ENCODE data around the gene ENC1.

ENC1 gene

DNA sequence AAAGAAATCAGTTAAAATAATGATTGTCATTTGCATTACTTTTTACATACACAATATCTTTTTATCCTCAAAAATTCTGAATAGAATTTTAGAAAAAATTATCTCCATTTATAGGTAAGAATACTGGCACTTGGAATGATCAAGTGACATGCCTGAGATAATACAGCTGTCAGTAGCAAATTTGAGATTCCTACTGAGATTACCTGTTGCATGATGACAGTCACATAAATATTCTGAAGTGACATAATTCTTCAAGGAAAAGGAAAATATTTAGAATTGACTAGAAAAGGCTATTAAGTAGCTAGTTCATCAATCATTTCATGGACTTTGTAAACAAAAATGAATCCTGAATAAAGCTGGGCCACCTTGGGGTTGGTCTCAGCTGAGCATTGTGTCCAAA, 15.2 kb upstream of the ENC1 start:
- no peak for FAIRE-seq

DNA sequence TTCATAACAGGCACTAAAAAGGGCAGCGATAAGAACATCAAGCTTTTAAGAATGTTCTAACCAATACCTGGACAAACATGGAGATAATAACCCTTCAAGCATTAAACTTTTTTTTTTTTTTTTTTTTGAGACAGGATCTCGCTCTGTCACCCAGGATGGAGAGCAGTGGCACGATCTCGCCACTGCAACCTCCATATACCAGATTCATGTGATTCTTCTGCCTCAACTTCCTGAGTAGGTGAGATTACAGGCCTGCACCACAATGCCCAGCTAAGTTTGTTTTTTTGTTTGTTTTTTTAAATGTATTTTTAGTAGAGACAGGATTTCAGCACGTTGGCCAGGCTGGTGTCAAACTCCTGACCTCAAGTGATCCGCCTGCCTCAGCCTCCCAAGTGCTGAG, 14.7 kb upstream of the ENC1 start:
- no peak for FAIRE-seq

DNA sequence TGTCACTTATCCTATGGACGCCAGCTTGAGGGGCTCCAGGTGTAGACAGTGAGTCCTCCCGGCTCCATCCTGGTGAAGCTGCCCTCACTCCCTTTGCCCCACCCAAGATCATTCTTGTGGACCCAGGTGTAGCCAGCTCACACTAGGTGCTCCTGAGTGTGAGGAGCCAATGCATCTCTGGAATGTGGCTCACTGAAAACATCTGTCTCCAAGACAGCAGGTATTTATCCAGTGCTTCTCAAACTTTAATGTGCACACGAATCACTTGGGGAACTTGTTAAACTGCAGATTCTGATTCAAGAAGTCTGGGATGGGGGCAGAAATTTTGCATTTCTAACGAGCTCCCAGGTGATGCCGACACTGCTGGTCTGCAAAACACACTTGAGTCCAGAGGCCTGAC, 13.5 kb upstream of the ENC1 start:
- no peak for FAIRE-seq

DNA sequence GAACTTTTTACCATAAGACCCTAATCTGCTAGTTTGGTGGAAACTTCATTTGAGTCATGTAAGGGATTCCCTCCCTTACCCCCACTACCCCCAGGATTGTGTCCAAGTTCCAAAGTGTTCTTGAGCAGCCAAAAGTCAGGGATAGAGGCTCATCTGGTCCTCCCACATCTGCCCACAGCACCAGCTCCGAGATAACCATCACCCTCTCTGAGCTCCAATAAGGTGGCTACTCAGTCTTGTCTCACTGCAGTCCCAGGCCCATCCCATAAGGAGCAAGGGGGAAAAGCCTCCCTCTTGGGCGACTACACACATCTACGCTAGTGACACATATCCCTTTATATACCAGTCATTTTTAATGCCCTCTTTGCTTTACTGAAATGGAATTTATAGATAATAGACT, 12.0 kb upstream of the ENC1 start:
- no peak for FAIRE-seq

DNA sequence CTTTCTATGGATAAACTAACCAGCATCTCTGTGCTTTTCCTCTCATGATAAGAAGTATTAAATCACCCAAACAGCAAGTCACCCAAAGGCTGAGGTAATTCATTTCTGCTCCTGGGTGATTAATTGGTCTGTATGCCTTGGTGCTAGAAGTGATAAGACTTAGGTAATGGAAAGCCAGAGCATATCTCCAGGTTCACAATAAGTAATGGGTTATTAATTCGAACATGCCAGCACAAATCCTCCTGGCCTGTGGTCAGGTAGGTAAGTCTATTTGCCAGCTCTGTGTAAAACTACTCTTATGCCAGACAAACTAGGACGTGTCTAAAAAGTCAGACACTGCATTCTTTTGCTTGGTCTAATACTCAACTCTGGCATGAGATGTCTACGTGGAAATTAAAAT, 11.2 kb upstream of the ENC1 start:
- peak; percentile 55 for FAIRE-seq

DNA sequence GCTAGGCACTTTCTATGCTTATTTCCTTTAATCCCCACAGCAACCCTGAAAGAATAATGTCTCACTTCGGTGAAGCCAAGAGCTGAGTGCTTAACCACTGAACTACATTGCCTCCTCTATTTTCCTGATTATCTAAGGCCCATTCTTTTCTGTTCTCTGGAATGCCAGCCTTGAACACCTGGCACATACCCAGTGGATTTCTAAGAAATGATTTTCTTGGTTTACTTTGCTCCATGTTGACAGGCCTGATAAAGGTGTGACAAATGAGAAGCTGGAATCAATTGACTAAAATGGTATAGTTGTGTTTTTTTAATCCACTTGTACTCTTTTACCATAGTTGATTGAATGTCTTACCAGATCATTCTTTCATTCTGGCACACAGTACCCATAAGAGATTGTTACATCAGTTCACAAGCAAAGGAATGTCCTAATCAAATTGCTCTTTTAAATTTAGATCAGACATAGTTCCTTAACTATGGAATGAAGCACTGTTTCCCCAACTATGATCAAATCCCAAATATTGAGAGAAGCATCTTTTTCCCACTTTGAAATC, 9.0 kb upstream of the ENC1 start:
- no peak for FAIRE-seq

DNA sequence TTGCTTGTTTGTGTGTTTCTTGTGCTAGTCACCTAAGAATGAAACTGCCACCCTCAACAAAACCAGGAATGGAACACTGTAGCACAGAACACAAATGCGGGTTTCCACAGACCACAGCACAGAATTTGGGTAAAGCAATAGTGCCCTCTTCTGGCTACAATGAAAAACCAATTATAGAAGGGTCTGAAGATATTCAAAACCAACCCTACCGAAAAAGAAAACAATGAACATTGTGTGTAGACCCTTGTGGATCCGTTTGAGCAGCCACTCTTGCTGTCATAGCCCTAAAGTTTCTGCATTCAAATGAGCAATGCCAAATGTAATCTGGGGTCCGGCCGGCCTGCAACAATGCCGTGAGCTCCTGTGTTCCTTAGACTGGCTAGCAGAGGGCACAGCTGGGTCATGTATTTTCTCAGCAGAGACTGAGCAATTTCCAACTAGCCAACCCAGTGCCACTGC, 8.3 kb upstream of the ENC1 start:
- FAIRE-seq: peak; percentile 95

DNA sequence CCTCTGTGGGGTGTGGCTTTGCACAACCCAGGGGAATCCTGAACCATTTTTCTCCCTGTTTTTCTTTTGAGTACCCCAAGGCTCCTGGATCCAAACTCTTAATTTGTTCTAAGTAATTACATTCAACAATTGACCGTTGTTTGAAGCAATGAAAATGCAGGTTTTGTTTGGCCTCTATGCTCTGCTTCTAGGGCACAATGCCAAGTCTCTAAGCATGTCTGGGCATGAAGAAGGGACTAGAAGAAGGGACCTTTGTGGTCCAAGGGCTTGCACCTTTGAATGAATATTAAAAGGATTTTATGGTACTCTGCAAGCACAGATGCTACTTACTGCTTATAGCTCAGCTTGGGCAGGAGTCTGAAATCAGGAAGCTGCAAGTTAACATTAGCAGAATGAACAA, 6.6 kb upstream of the ENC1 start:
- FAIRE-seq: no peak

DNA sequence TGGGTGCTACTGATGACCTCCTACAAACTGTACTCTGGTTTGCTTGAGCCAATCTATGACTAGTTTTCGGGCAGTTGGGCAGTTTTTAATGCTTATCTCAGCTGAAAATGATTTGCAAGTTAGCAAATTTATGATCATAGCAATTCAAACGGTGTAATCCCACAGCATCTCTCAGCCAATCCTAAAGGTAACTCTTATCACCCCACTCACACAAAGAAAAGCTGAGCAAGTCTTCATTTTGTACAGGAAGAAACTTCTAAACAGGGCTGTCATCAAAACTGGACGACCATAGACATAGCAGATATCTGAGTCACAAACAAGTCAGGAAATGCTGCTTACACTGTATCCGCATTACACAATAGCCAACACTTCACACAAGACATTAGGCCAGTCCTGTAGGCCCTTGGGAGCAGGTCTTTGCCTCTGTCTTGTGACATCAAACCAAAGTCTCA, 2.6 kb upstream of the ENC1 start:
- FAIRE-seq: no peak

DNA sequence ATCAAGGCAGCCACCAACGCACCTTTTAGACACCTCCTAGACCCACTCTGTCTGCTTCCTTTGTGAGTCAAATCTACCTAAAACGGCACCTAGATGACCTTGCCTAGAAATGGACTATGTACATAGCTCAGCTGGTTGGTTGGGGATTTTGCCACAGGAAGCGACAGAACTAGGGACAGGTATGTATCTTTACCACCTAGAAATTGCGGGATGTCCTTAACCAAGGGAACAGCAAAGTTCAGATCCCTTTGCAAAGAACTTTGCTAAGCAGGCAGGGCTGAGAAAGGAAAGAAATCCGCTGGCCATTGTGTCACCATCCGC, 2.0 kb upstream of the ENC1 start:
- no peak for FAIRE-seq

DNA sequence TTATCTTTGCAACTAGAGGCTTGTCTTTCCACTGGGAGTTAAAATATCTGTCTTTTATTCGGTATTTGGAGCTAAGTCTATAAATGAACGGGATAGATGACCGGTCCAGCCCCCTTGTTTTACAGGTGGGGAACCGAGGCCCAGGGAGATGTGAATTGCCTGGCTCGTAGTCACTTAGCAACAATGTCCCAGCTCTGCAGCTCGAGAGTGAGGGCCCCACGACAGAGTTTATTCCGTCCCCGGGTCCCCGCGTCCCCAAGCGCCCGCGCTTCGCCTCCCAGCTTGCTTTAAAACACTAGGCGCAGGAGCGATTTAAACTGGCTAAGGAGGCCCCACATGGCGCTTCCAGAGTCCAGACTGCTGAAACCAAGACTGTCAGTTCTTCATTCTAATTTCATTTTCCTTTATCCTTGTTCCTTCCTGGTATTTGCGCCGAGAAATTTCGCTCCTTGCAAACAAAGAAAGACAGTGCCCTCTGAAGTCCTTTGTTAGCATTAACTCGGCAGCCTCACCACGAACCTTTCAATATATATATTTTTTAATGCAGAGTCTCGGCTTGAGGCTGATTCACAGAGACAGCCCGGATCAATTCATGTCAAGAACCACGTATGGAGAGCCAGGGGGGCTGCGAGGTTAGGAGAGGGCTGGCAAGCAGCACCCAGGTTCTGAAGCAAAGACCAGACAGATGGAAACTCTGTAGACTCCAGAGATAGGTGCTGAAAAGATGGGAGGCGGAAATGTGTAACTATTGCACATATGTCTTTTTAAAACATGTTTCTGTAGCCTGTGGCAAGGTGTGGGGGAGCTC, 1.4 kb upstream of the ENC1 start:
- FAIRE-seq: no peak

DNA sequence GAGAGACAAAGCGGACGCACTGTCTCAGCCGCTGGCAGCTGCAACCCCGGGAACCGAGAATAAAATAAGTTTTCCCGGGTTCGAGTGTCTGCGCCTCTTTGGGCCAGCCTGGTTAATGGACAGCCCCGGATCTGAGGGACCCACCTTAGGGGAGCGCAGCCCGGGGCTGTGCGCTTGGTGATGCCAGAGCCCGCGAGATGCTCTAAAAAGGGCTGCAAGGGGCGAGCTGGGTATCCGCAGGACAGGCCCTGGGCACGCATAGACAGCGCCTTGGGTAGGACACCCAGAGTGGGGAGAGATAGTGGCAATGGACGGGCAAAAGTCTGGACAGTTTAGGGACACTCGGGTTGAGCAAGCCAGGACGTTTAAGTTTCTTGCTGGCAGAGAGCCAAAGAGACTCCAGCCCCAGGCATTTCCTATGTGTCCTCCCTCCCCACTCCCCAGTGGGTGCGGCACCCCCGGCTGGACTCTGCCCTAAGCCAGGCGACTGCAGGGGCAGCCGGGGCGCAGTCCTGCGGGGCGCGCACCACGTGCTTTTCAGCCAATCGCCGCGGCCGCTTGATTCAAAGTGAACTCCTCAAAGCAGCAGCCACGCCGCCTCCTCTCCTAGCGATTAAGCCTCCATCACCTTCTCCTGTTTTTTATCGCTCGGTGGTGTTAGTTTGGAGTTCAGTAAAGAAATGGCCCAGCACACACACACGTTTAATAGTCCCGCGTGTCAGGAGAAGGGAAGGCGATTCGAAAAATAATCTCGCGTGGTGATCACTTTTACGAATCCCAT, 616 bp upstream of the ENC1 start:
- no peak for FAIRE-seq

DNA sequence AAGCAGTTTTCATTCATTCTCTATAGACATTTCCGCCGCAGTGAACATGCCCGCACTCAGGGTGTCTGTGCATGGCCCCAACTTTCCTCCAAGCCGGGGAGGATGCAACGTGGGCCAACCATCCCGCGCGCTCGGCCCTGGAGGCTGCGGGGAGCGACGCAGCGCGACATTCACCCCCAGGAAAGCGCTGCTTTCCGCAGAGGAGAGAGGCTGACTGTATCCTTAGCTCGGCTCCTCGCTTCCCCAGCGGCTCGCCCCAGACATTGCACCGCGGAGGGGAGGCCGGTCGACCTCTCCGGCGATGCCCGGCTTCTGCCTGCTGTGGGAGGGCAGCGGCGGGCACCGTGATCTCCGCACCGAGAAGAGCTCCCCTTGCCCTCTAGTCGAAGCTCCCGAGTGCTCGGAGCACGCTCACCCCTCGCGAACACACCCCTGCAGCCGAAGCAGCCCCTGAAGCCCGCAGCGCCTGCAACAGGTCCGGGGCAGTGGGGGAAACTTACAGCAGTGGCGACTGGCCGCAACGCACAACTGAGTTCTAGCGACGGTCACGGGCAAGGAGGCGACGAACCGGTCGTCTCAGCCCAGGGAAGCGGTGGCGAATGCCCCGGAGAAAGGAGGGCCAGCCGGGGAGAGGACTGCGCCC, 600 bp downstream of the ENC1 start:
- no peak for FAIRE-seq

DNA sequence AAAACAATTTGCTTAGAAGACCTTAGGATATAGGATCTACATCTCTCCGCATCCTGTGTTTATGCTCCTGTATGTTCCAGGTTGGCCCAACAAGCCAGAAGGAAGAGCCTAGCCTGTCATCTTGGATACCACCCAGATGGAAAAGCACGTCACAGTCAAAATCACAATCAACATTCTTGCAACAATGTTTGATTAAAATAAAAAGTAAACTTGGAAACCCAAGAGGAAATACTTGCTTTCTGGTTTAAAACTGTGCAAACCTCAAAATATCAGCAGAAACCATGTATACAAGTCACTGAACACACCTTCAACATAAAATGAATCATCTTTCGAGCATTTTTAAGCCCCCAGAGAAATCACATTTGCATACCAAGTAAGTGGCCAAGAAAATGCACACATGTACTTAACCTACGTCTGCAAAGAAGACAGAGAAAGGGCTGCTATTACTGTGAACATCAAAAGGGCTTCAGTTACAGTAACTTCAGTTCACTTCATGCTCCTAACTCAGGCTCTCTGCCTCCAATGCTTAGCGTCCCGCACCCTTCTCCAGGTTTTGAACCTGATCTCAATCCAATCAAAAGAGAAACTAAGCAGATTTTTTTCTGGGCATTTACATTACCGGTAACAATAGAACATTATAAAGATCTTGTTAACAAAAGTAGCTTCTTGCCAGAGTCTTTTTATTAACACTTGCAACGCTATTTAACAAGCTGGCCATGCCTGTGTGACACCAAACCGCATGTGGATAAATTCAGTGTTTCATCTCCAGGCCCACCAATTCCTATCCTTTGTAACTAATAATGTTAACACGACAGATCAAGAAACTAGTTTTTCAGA, 1.3 kb downstream of the ENC1 start:
- FAIRE-seq: no peak

DNA sequence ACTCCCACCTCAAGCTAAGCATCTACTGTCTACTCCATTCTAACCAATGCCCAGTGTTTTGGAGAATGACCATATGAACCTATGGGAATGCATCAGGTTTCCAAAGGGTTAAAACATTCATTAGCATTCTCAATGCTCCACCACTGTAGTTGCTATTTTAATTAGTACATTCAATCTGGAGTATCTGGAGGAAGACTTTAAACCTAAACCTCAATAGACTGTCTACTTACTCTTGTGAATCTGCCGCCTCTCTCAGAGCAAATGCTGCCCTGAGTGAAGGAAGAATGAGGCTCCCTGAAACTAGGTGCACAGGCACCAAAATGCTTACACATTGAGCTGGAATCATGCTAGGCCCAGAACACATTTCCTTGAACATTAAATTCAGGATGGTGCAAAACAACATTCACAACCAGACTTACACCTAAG, 2.0 kb downstream of the ENC1 start:
- no peak for FAIRE-seq

DNA sequence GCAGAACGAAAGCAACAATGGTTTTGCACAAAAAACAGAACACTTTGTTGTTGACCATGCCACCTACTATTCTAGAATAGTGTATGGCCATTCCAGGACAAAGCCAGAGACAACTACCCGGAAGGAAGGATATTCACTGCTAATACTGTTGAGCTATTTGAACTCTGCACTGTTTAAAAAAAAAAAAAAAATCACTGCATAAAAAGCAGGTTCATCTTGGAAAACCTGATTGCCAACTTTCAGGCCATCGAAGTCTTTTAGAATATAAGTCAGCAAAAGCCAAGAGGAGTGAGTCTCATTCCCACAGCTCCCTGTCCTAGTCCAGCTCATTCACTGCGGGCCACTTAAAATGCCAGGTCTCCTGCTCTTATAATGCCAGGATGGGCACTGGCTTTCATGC, 4.0 kb downstream of the ENC1 start:
- no peak for FAIRE-seq

DNA sequence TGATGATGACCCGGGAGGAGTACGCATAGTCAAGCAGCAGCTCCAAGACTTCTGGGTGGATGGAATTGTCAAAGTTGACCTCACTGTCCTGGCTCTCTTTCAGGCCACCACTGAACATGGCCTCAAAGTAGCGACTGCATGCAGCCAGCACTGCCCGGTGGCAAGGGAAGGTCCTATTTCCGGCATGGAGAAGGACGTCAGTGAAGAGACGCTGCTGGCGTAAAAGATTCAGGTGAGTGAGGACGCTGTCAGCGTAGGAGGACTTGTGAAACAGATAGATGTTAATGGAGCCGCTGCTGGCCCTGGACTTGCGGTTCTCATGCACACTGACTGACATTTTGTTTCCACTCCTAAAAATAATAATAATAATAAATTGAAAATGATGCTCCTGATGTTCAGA, 4.4 kb downstream of the ENC1 start:
- FAIRE-seq: no peak

DNA sequence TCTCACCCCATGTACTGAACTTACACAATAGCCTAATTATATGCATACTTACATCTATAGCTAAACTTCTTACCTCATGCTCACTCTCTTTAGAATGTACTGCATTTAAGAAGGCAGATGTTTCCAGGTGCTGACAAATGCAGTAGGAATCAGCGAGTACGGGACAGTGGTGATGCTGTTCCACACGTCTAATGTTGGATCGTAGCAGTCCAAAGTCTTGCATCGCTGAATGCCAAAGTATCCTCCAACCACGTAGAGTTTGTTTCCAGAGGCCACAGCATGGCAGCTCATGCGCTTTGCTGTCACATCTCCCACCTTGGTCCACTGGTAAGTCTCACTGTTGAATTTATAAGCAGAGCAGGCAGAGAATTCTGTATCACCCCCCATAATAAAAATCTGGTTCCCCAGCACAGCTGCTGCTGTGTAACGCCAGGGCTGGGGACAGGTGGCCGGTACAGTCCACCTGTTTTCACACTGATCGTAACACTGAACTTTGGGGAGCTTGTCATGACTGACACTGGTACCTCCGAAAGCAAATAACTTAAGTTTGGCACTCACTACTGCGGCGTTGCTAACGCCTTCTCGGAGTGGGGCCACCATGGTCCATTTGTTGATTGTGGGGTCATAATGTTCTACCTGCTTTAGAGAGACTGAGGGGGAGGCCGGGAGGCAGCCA, 5.8 kb downstream of the ENC1 start:
- FAIRE-seq: no peak

DNA sequence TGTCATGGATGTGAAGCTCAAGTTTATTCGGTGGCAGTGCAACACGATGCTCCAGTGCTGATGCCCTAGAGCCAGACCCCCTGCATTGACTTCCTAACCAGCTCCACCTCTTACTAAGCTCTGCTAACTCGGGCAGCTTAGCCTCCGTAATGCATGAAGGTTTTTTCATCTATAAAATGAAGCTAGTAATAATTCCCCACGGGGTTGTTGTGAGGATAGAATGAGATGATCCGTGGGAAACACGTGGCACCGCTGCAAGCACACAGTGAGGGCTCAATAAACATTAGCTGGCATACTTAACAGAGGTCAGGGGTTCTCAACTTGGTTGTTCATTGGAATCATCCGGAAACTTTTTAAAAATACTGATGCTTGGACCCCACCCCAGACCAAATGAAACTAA, 6.8 kb downstream of the ENC1 start:
- no peak for FAIRE-seq

DNA sequence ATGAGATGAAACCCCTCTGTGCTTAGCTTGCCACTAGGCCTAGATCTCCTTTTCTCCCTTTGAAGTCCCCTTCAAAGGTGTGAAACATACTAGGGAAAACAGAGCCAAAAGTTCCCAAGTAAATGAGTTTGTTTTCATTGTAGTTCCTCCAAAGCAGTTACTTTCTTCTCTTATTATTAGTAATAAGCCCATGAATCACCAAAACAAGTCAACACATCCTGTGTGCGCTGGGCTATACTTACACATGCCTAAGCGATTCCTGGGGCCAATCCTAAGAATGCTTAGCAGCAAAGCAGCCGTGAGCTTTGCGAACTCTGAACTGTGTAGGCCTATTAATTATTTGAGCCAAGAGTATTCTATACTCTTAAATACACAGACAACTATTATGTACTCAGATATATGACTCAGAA, 7.6 kb downstream of the ENC1 start:
- no peak for FAIRE-seq

DNA sequence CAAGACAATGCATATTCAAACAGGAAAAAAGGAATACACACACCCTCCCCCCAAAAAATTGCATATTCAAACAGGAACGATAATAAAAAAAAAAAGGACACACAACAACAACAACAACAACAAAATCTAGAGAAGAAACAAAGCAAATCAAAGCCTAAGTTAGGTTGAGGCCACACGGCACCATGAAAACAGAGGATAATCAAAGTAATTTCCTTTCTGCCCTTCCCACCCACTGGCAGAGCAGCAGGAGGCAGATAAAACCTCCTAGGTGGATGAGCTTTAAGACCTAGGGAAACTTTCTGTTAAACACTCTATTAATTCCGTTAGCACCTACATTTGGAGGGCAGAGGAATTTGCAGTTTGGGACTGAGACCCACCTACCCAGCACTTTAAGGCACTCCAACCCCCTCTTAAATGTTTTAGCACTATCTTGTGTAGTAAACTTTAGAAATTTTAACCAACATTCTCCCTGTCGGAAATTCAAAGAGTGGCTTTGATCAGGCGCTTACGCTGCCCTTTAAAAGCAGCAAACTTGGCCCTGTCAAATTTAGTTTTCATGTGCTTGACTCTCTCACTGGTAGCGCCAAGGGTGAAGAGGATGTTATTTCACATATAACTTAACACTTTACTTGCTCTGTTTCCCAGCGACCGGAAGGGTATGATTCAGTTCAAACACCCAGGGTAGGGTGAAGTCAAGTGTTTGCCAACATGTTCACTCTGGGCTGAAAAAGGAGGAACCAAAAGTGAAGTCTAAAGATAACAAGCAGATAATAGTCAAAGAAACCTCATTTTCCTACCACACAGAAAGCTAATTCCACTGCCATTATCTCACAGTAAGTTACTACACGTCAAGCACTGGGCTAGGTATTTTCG, 9.2 kb downstream of the ENC1 start:
- FAIRE-seq: no peak
